ENCODE measurements around the gene GAA. TPM values are rescaled to one million over a fixed set of nuclear protein-coding genes. Genes with fewer than 3 reads are reported as not detected.

The GAA gene
- total RNA-seq, 1 experiment from 2014 or later = 30.3 TPM

DNA sequence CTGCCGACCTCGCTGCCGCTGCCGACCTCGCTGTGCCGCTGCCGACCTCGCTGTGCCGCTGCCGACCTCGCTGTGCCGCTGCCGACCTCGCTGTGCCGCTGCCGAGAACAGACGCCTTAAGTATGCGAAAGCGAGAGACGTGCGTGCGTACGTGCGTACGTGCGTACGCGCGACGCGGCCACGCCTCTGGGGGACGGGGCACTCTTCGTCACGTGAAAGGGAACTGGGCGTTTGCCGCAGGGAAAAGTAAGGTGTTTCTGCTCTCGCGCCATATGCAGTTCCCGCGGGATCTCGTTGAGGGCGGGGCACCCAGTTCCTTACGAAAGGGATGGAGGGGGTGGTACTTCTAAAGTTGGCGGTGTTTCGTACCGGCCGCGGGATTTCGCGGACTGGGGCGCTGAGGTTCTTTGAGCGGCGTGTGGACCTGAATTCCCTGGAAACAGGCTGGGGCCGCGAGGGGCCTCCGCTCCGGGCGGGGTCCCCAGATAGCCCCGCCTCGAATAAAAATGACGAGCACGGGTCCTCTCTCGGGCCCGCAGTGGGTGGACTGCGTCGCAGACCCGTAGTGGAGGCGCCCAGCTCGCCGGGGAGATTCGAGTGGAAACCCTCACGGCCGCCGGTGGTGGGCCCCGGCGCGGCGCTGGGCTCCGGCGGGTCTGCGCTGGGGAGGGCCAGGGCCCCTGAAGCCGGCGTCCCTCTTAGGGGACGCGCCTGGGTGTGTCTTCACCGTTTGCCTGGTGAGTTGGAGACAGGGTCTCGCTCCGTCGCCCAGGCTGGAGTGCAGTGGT, 45.8 kb downstream of the GAA start, which contains the start of gene EIF4A3:
TSS of gene EIF4A3 (minus strand) at position 94 of the 788 bp plus-strand sequence. CDS start 167 bp downstream, outside the sequence.
- Histone ChIP-seq H3T11ph (ENCODE audit: low read length) (no peak within 1 kb of the TSS), H2AFZ (ENCODE audit: low read length) (no peak within 1 kb of the TSS), H3K79me1 (ENCODE audit: insufficient read depth, low read depth, low read length, poor library complexity, severe bottlenecking) (peaks cover 4% of the 10 kb centered on the region), H3K4me2 (ENCODE audit: insufficient read depth, insufficient read length, low read length) (peak within 1 kb of the TSS; percentile 87), H2BK15ac (ENCODE audit: low read depth, low read length) (no peak within 1 kb of the TSS), H2AK5ac (ENCODE audit: insufficient read length, low read length) (no peak within 1 kb of the TSS), H4K91ac (ENCODE audit: insufficient read length, low read depth, low read length) (no peak within 1 kb of the TSS), H3K56ac (ENCODE audit: insufficient read length, low read depth, low read length) (no peak within 1 kb of the TSS), H3K14ac (ENCODE audit: insufficient read depth, low read length) (peak within 1 kb of the TSS; percentile 87), H2BK5ac (ENCODE audit: insufficient read length, low read length) (no peak within 1 kb of the TSS), H4K8ac (replicated peaks; ENCODE audit: insufficient read length, low read depth, low read length) (no peak within 1 kb of the TSS), H3K23ac (ENCODE audit: insufficient read length, low read depth, low read length) (no peak within 1 kb of the TSS), H3K27ac (ENCODE audit: insufficient read length, low read depth, low read length) (no peak within 1 kb of the TSS), H2BK20ac (ENCODE audit: low read depth, low read length, poor library complexity, severe bottlenecking) (no peak within 1 kb of the TSS), H4K5ac (ENCODE audit: insufficient read length, low read depth, low read length) (no peak within 1 kb of the TSS), H3K27me3 (ENCODE audit: insufficient read depth, low read length) (no peaks in the 10 kb centered on the region), H3K4me1 (ENCODE audit: insufficient read depth, low read length) (peaks cover 3% of the 10 kb centered on the region; the same call in 1 of the 2 replicates), H3K79me2 (ENCODE audit: insufficient read depth, low read length) (peaks cover 22% of the 10 kb centered on the region; the same call in 1 of the 2 replicates), H3K9ac (ENCODE audit: extremely low read depth, insufficient read length, low read length) (peak within 1 kb of the TSS; percentile 86), H3K9me3 (ENCODE audit: control insufficient read depth, low read depth, low read length) (no peaks in the 10 kb centered on the region), H3K23me2 (ENCODE audit: insufficient read length, low read depth, low read length, poor library complexity, severe bottlenecking) (peaks cover 6% of the 10 kb centered on the region), H2BK120ac (ENCODE audit: low read depth, low read length, poor library complexity, severe bottlenecking) (no peak within 1 kb of the TSS), H2BK12ac (ENCODE audit: insufficient read length, low read depth, low read length) (no peak within 1 kb of the TSS), H4K20me1 (ENCODE audit: control insufficient read depth, insufficient read depth, insufficient read length) (no peaks in the 10 kb centered on the region), H3K18ac (ENCODE audit: insufficient read length, low read depth, low read length) (peak within 1 kb of the TSS; percentile 73), H3K4ac (ENCODE audit: low read depth, low read length) (no peak within 1 kb of the TSS)
- H3K36me3 Mint-ChIP-seq (ENCODE audit: insufficient read depth in 1 of 3, low read depth in 3 of 3) = peaks cover 12 to 40% (median 35%) of the 10 kb centered on the region in 3 experiments; a peak in 6 of 7 replicates
- peaks cover 33 to 50% of the 10 kb centered on the region in 2 experiments for H3K4me1 Mint-ChIP-seq
- H3K9me3 Mint-ChIP-seq = no peaks in the 10 kb centered on the region
- whole genome bisulfite sequencing (ENCODE audit: extremely low coverage, insufficient read length, low lambda C conversion rate) = no CpG with 5 or more reads among the region's 90 CpGs
- H3K4me3 Mint-ChIP-seq = peak within 1 kb of the TSS; percentile 85 to 86
- peak within 1 kb of the TSS; percentile 85 to 96 (median 92) for H3K27ac Mint-ChIP-seq
- peak; percentile 100 for DNase-seq
- TF ChIP-seq, protein P1, sequence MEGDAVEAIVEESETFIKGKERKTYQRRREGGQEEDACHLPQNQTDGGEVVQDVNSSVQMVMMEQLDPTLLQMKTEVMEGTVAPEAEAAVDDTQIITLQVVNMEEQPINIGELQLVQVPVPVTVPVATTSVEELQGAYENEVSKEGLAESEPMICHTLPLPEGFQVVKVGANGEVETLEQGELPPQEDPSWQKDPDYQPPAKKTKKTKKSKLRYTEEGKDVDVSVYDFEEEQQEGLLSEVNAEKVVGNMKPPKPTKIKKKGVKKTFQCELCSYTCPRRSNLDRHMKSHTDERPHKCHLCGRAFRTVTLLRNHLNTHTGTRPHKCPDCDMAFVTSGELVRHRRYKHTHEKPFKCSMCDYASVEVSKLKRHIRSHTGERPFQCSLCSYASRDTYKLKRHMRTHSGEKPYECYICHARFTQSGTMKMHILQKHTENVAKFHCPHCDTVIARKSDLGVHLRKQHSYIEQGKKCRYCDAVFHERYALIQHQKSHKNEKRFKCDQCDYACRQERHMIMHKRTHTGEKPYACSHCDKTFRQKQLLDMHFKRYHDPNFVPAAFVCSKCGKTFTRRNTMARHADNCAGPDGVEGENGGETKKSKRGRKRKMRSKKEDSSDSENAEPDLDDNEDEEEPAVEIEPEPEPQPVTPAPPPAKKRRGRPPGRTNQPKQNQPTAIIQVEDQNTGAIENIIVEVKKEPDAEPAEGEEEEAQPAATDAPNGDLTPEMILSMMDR (conservative IDR thresholded peaks at IDR 0.05) = no peak
- peaks cover 7% of the 10 kb centered on the region for H3K27me3 Mint-ChIP-seq (ENCODE audit: low read depth)

Measured in H9 (cell line).